ENCODE measurements around the gene CMIP. TPM values are rescaled to one million over a fixed set of nuclear protein-coding genes. Genes with fewer than 3 reads are reported as not detected.

CMIP gene
- total RNA-seq, 1 experiment from 2014 or later, result 68.0 TPM

DNA sequence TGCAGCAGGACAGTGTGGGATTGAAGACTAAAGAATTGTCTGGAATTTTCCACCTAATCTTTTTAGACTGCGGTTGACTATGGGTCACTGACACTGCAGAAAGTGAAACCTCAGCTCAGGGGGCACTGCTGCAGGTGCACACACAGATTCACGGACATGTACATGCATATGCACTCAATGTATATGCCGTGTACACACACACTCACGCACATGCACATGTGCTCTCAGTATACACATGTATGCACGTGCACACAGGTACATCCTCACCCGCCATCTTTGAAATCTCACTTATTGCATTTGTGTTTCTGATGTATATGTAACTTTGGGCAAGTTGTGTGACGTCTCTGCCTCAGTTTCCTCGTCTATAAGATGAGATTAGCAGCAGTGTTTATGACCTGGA, 27.3 kb downstream of the CMIP start:
- CTCF ChIA-PET, result no interaction called here
- TF ChIP-seq, protein P1, sequence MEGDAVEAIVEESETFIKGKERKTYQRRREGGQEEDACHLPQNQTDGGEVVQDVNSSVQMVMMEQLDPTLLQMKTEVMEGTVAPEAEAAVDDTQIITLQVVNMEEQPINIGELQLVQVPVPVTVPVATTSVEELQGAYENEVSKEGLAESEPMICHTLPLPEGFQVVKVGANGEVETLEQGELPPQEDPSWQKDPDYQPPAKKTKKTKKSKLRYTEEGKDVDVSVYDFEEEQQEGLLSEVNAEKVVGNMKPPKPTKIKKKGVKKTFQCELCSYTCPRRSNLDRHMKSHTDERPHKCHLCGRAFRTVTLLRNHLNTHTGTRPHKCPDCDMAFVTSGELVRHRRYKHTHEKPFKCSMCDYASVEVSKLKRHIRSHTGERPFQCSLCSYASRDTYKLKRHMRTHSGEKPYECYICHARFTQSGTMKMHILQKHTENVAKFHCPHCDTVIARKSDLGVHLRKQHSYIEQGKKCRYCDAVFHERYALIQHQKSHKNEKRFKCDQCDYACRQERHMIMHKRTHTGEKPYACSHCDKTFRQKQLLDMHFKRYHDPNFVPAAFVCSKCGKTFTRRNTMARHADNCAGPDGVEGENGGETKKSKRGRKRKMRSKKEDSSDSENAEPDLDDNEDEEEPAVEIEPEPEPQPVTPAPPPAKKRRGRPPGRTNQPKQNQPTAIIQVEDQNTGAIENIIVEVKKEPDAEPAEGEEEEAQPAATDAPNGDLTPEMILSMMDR (IDR thresholded peaks at IDR 0.05; ENCODE audit: insufficient read depth in 1 of 2, low read depth in 1 of 2, low read length in 1 of 2, severe bottlenecking in 1 of 2, unreplicated experiment in 1 of 2), result no peak
- Mint-ChIP-seq H3K27ac (ENCODE audit: unreplicated experiment) (no peak overlapping the region), H3K36me3 (ENCODE audit: insufficient read depth, unreplicated experiment) (peaks cover 28% of the 10 kb centered on the region), H3K27me3 (ENCODE audit: insufficient read depth, unreplicated experiment) (no peaks in the 10 kb centered on the region), H3K9me3 (ENCODE audit: unreplicated experiment) (peaks cover 12% of the 10 kb centered on the region), H3K4me1 (ENCODE audit: low read depth, unreplicated experiment) (peaks cover 42% of the 10 kb centered on the region), H3K4me3 (ENCODE audit: unreplicated experiment) (no peak overlapping the region)
- no peak overlapping the region for H3K4me3 ChIP-seq (ENCODE audit: low read depth, low read length)
- no TSS peak for BruUV-seq (replicated peaks)
- intact Hi-C loops (cut with micrococcal nuclease; ENCODE audit: unreplicated experiment), result no loop called here
- H3K36me3 ChIP-seq (ENCODE audit: control insufficient read depth, insufficient read depth, low read length), result no peaks in the 10 kb centered on the region; the same call in 1 of the 2 replicates
- H3K4me1 ChIP-seq, result peaks cover 5% of the 10 kb centered on the region; the same call in 1 of the 2 replicates
- H3K9me3 ChIP-seq, result no peaks in the 10 kb centered on the region
- H3K27me3 ChIP-seq (replicated peaks; ENCODE audit: control insufficient read depth, insufficient read depth, low read length), result no peaks in the 10 kb centered on the region
- DNase-seq, result no peak
- POLR2A ChIA-PET, result no interaction called here

DNA sequence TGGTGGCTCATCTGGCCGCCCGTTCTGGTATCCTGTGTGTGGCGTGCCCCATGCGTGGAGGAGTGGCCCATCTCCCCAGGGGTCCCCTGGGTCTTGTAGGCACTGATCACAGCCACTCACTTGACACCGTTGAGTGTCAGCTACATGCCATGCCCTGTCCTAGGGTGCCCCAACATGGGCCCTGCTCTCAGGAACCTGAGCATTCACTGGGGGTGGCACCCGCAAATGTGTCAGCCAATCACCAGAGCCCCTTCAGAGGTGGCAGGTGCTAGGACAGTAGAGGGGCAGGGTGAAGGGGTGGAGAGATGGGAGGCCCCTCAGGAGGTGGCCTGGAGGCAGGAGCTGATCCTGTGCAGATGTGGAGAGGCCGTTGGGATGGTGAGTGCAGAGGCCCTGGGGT, 27.8 kb downstream of the CMIP start:
- Histone ChIP-seq H3K4me3 (ENCODE audit: low read depth, low read length) (no peak overlapping the region), H3K9me3 (no peaks in the 10 kb centered on the region), H3K4me1 (peaks cover 10% of the 10 kb centered on the region), H3K36me3 (ENCODE audit: control insufficient read depth, insufficient read depth, low read length) (no peaks in the 10 kb centered on the region; the same call in 1 of the 2 replicates), H3K27me3 (replicated peaks; ENCODE audit: control insufficient read depth, insufficient read depth, low read length) (no peaks in the 10 kb centered on the region)
- peaks cover 45% of the 10 kb centered on the region for H3K4me1 Mint-ChIP-seq (ENCODE audit: low read depth, unreplicated experiment)
- no peaks in the 10 kb centered on the region for H3K27me3 Mint-ChIP-seq (ENCODE audit: insufficient read depth, unreplicated experiment)
- ChIA-PET POLR2A (no interaction called here), CTCF (interaction anchor here (0.8 kb wide), 1 partner anchor 9 kb away, joined by 3 read pairs; no protein-coding TSS in a partner anchor)
- peaks cover 29% of the 10 kb centered on the region for H3K36me3 Mint-ChIP-seq (ENCODE audit: insufficient read depth, unreplicated experiment)
- intact Hi-C loops (cut with micrococcal nuclease; ENCODE audit: unreplicated experiment), result no loop called here
- no peak overlapping the region for H3K4me3 Mint-ChIP-seq (ENCODE audit: unreplicated experiment)
- BruUV-seq (replicated peaks), result no TSS peak
- H3K27ac Mint-ChIP-seq (ENCODE audit: unreplicated experiment), result peak overlapping the region; percentile 61
- TF ChIP-seq, protein P1 (IDR thresholded peaks at IDR 0.05; ENCODE audit: insufficient read depth in 1 of 2, low read depth in 1 of 2, low read length in 1 of 2, severe bottlenecking in 1 of 2, unreplicated experiment in 1 of 2), result no peak
- peaks cover 12% of the 10 kb centered on the region for H3K9me3 Mint-ChIP-seq (ENCODE audit: unreplicated experiment)
- DNase-seq, result no peak

DNA sequence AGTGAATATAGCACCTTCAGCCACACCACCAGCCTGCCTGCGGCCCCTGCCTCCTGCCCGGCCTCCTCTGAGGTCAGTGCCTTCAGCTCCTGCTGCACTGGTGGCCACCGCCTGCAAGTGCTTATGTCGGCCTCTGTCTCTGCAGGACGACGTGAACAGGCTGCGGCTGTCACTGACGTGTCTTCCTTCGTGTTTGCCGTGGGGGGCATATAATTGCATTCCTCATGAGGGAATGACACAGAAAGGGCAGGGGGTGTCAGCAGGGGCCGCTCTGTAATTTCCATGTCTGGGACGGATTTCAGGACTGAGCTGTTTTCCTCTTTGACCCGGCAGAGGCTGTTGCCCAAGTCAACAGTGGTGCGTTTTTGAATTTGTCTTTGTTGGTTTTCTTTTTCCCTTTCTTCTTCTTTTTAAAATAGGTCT, 28.5 kb downstream of the CMIP start:
- Mint-ChIP-seq H3K27me3 (ENCODE audit: insufficient read depth, unreplicated experiment) (no peaks in the 10 kb centered on the region), H3K4me3 (ENCODE audit: unreplicated experiment) (no peak overlapping the region)

More for the DNA sequence above, 28.5 kb downstream of the CMIP start:
- intact Hi-C loops (cut with micrococcal nuclease; ENCODE audit: unreplicated experiment), result no loop called here
- ChIA-PET POLR2A (no interaction called here), CTCF (interaction anchor here (0.8 kb wide), 1 partner anchor 8 kb away, joined by 3 read pairs; no protein-coding TSS in a partner anchor)
- no peak for DNase-seq
- Histone ChIP-seq H3K9me3 (no peaks in the 10 kb centered on the region), H3K27me3 (replicated peaks; ENCODE audit: control insufficient read depth, insufficient read depth, low read length) (no peaks in the 10 kb centered on the region), H3K36me3 (ENCODE audit: control insufficient read depth, insufficient read depth, low read length) (no peaks in the 10 kb centered on the region; the same call in 1 of the 2 replicates), H3K4me1 (peaks cover 17% of the 10 kb centered on the region), H3K4me3 (ENCODE audit: low read depth, low read length) (no peak overlapping the region)
- BruUV-seq (replicated peaks), result no TSS peak
- TF ChIP-seq, protein P1 (IDR thresholded peaks at IDR 0.05; ENCODE audit: insufficient read depth in 1 of 2, low read depth in 1 of 2, low read length in 1 of 2, severe bottlenecking in 1 of 2, unreplicated experiment in 1 of 2), result no peak
- Mint-ChIP-seq H3K4me1 (ENCODE audit: low read depth, unreplicated experiment) (peaks cover 52% of the 10 kb centered on the region), H3K36me3 (ENCODE audit: insufficient read depth, unreplicated experiment) (peaks cover 29% of the 10 kb centered on the region), H3K27ac (ENCODE audit: unreplicated experiment) (peak overlapping the region; percentile 61), H3K9me3 (ENCODE audit: unreplicated experiment) (peaks cover 12% of the 10 kb centered on the region)
